GM23338 (cell line): ENCODE data around the gene RASSF10. TPM values are rescaled to one million over a fixed set of nuclear protein-coding genes. Genes with fewer than 3 reads are reported as not detected.

Experiments
- ATAC-seq: fragments of 200-7000 bp; cut with Tn5 transposase; 3 replicates; pipeline ENCODE4 v1.9.1; 2020
- DNase-seq: peaks from one replicate; pipeline ENCODE4 v3.0.0-alpha.2; 2015; ENCODE audit warnings: low spot score
- H2AFZ ChIP-seq: fragments of 200-600 bp; sonication (generic); 2 replicates; pipeline ENCODE4 v1.8.0; 2016; ENCODE audit warnings: antibody characterized with exemption, mild to moderate bottlenecking, moderate library complexity
- H3F3A ChIP-seq: fragments of 200-600 bp; sonication (generic); replicated peaks from 2 replicates; pipeline ENCODE4 v1.8.0; 2017; ENCODE audit warnings: antibody characterized with exemption, mixed run types, low read depth
- H3K27ac ChIP-seq: fragments of 200-600 bp; sonication (generic); 2 replicates; pipeline ENCODE4 v1.6.1; 2016; ENCODE audit warnings: low read depth
- H3K27me3 ChIP-seq: fragments of 200-600 bp; sonication (generic); 2 replicates; pipeline ENCODE4 v1.8.0; 2016; ENCODE audit warnings: mild to moderate bottlenecking, mixed run types, moderate library complexity; ENCODE audit not compliant: insufficient read depth
- H3K36me3 ChIP-seq: fragments of 200-600 bp; sonication (generic); 2 replicates; pipeline ENCODE4 v1.8.0; 2016; ENCODE audit warnings: mild to moderate bottlenecking; ENCODE audit not compliant: insufficient read depth
- H3K4me1 ChIP-seq: fragments of 200-600 bp; sonication (generic); 2 replicates; pipeline ENCODE4 v1.8.0; 2016; ENCODE audit warnings: mild to moderate bottlenecking, moderate library complexity; ENCODE audit not compliant: insufficient read depth
- H3K4me2 ChIP-seq: fragments of 200-600 bp; sonication (generic); 2 replicates; pipeline ENCODE4 v1.7.1; 2017; ENCODE audit warnings: mixed run types
- H3K4me3 ChIP-seq: fragments of 200-600 bp; sonication (generic); 2 replicates; pipeline ENCODE4 v1.6.1; 2016; ENCODE audit warnings: mixed run types
- H3K79me2 ChIP-seq: fragments of 200-600 bp; sonication (generic); replicated peaks from 2 replicates; pipeline ENCODE4 v1.8.0; 2017; ENCODE audit warnings: mild to moderate bottlenecking; ENCODE audit not compliant: insufficient read depth
- H3K9me2 ChIP-seq: fragments of 200-600 bp; sonication (generic); 2 replicates; pipeline ENCODE4 v1.8.0; 2017; ENCODE audit not compliant: insufficient read depth
- H4K20me1 ChIP-seq: fragments of 200-600 bp; sonication (generic); replicated peaks from 2 replicates; pipeline ENCODE4 v1.8.0; 2017; ENCODE audit warnings: mild to moderate bottlenecking; ENCODE audit not compliant: insufficient read depth
- H3K27ac Mint-ChIP-seq: 2 replicates; pipeline ENCODE4 v1.8.0; 2020; ENCODE audit warnings: inconsistent platforms, mild to moderate bottlenecking, moderate library complexity, mixed read lengths
- H3K27me3 Mint-ChIP-seq: 3 replicates; pipeline ENCODE4 v1.8.0; 2022; ENCODE audit warnings: low read depth, mild to moderate bottlenecking, moderate library complexity, mixed read lengths, inconsistent platforms; ENCODE audit not compliant: insufficient read depth, poor library complexity
- H3K36me3 Mint-ChIP-seq: 3 replicates; pipeline ENCODE4 v1.8.0; 2021; ENCODE audit warnings: low read depth, mild to moderate bottlenecking, inconsistent platforms, moderate library complexity, mixed read lengths
- H3K4me1 Mint-ChIP-seq: 3 replicates; pipeline ENCODE4 v1.8.0; 2020; ENCODE audit warnings: mild to moderate bottlenecking, inconsistent platforms, mixed read lengths
- H3K4me3 Mint-ChIP-seq: 3 replicates; pipeline ENCODE4 v1.8.0; 2021; ENCODE audit warnings: moderate library complexity, mild to moderate bottlenecking, inconsistent platforms, mixed read lengths
- H3K9me3 Mint-ChIP-seq: 3 replicates; pipeline ENCODE4 v1.8.0; 2020; ENCODE audit warnings: moderate library complexity, mild to moderate bottlenecking, inconsistent platforms, mixed read lengths
- CREB1 ChIP-seq: fragments of 250-450 bp; sonication (Bioruptor Pico); IDR thresholded peaks from 2 replicates; pipeline ENCODE4 v1.5.0; 2020; ENCODE audit warnings: low read depth, mild to moderate bottlenecking, moderate library complexity
- CTCF ChIP-seq, 2 experiments: fragments of 200-600 bp in 1 of 2; sonication (generic) in 1 of 2; conservative IDR thresholded peaks; 2 replicates each; pipeline versions ENCODE4 v1.5.1 to v1.6.1; 2016 to 2017; ENCODE audit warnings: antibody characterized with exemption in 2 of 2, low read depth in 2 of 2, mild to moderate bottlenecking in 2 of 2, moderate library complexity in 1 of 2
- EZH2 ChIP-seq: fragments of 200-600 bp; sonication (generic); IDR thresholded peaks from one replicate; pipeline ENCODE4 v1.8.0; 2017; ENCODE audit warnings: antibody characterized with exemption, mild to moderate bottlenecking, low read depth; ENCODE audit not compliant: unreplicated experiment
- EZH2phosphoT487 ChIP-seq: fragments of 200-600 bp; sonication (generic); IDR thresholded peaks from one replicate; pipeline ENCODE4 v1.8.1; 2018; ENCODE audit warnings: antibody characterized with exemption; ENCODE audit not compliant: unreplicated experiment
- NANOG ChIP-seq: IDR thresholded peaks from 2 replicates; pipeline ENCODE4 v1.6.1; 2016; ENCODE audit warnings: antibody characterized with exemption, borderline replicate concordance
- STAT1 ChIP-seq: IDR thresholded peaks from one replicate; pipeline ENCODE4 v1.6.1; 2016; ENCODE audit warnings: antibody characterized with exemption; ENCODE audit not compliant: unreplicated experiment
- ZNF114 ChIP-seq: fragments of 250-450 bp; sonication (Bioruptor Pico); IDR thresholded peaks from 2 replicates; pipeline ENCODE4 v1.5.0; 2020; ENCODE audit warnings: mild to moderate bottlenecking, moderate library complexity
- ZNF331 ChIP-seq: fragments of 250-450 bp; sonication (Bioruptor Pico); IDR thresholded peaks from 2 replicates; pipeline ENCODE4 v1.5.0; 2020; ENCODE audit warnings: low read depth, mild to moderate bottlenecking, moderate library complexity
- polyA plus RNA-seq: library from polyadenylated mRNA; unstranded; fragments of >200 nt; fragmentation: Nextera tagmentation; extraction: Ambion mirVana; gene quantifications from 2 replicates; pipeline ENCODE4 v1.2.1, GENCODE V29; 2016
- total RNA-seq: library from RNA; depleted of rRNA; stranded (reverse); fragments of >200 nt; shearing (Covaris generic); gene quantifications from 2 replicates; pipeline ENCODE4 v1.2.3, GENCODE V29; 2014

Gene RASSF10
- total and polyA plus RNA-seq, 2 experiments from 2014 or later, result 0.13 to 1.8 TPM

- no peaks in the 10 kb centered on the region for H3K4me1 ChIP-seq
- H3K27me3 Mint-ChIP-seq, result no peaks in the 10 kb centered on the region
- no peak overlapping the region for H3K27ac Mint-ChIP-seq
- H3K4me2 ChIP-seq, result no peak overlapping the region
- H3K27me3 ChIP-seq, result no peaks in the 10 kb centered on the region
- H3K9me2 ChIP-seq, result peaks cover 6% of the 10 kb centered on the region; the same call in 1 of the 2 replicates
- 0 out of 2 replicates have a peak overlapping the region, but pooled peaks have one; percentile 38 for H2AFZ ChIP-seq
- DNase-seq (no peak), ATAC-seq (no peak; the same call in 2 of the 3 replicates)
- H3K4me3 Mint-ChIP-seq, result no peak overlapping the region
- TF ChIP-seq CTCF (conservative IDR thresholded peaks at IDR 0.05; ENCODE audit: low read depth in 2 of 2) (no peak), EZH2phosphoT487 (no peak), ZNF114 (no peak), EZH2 (no peak)
- H3K4me1 Mint-ChIP-seq, result peaks cover 12% of the 10 kb centered on the region
- no peaks in the 10 kb centered on the region for H3K36me3 ChIP-seq
- H3K36me3 Mint-ChIP-seq, result 0 out of 3 replicates have a peak, but pooled peaks cover 2% of the 10 kb centered on the region
- H3K9me3 Mint-ChIP-seq, result peaks cover 3% of the 10 kb centered on the region; the same call in 2 of the 3 replicates
- no peaks in the 10 kb centered on the region for H3F3A ChIP-seq
- no peaks in the 10 kb centered on the region for H4K20me1 ChIP-seq
- no peaks in the 10 kb centered on the region for H3K79me2 ChIP-seq
- no peak overlapping the region for H3K27ac ChIP-seq
- no peak overlapping the region for H3K4me3 ChIP-seq
These were observed 43.0 kb downstream of the RASSF10 start for GRCh38 chr11:13052130-13052571.

GRCh38 chr11:13053255-13053917, 44.3 kb downstream of the RASSF10 start:
- no peak overlapping the region for H3K27ac ChIP-seq
- Mint-ChIP-seq H3K9me3 (peaks cover 3% of the 10 kb centered on the region; the same call in 2 of the 3 replicates), H3K36me3 (0 out of 3 replicates have a peak, but pooled peaks cover 2% of the 10 kb centered on the region), H3K4me3 (no peak overlapping the region), H3K27me3 (no peaks in the 10 kb centered on the region), H3K4me1 (peaks cover 12% of the 10 kb centered on the region), H3K27ac (no peak overlapping the region)
- H4K20me1 ChIP-seq, result no peaks in the 10 kb centered on the region
- no peak for DNase-seq
- H3K27me3 ChIP-seq, result no peaks in the 10 kb centered on the region
- no peak overlapping the region for H3K4me2 ChIP-seq
- no peaks in the 10 kb centered on the region for H3F3A ChIP-seq
- H3K9me2 ChIP-seq, result peaks cover 6% of the 10 kb centered on the region
- H3K36me3 ChIP-seq, result no peaks in the 10 kb centered on the region
- no peak for ATAC-seq
- no peaks in the 10 kb centered on the region for H3K79me2 ChIP-seq
- H3K4me3 ChIP-seq, result no peak overlapping the region
- no peak for TF ChIP-seq EZH2phosphoT487
- TF ChIP-seq CREB1 (CRISPR knock-in tag), result no peak
- H3K4me1 ChIP-seq, result no peaks in the 10 kb centered on the region
- peak overlapping the region; percentile 38; the same call in 1 of the 2 replicates for H2AFZ ChIP-seq

- peaks cover 8% of the 10 kb centered on the region for H3K9me2 ChIP-seq
- H3K36me3 ChIP-seq, result no peaks in the 10 kb centered on the region
- no peak overlapping the region for H3K27ac Mint-ChIP-seq
- no peaks in the 10 kb centered on the region for H3K4me1 ChIP-seq
- DNase-seq, result no peak
- peaks cover 12% of the 10 kb centered on the region for H3K4me1 Mint-ChIP-seq
- H3K4me2 ChIP-seq, result no peak overlapping the region
- no peaks in the 10 kb centered on the region for H3F3A ChIP-seq
- H4K20me1 ChIP-seq, result no peaks in the 10 kb centered on the region
- no peaks in the 10 kb centered on the region for H3K27me3 ChIP-seq
- H3K79me2 ChIP-seq, result no peaks in the 10 kb centered on the region
- peaks cover 3% of the 10 kb centered on the region; the same call in 2 of the 3 replicates for H3K9me3 Mint-ChIP-seq
- ATAC-seq, result no peak
- H3K36me3 Mint-ChIP-seq, result 0 out of 3 replicates have a peak, but pooled peaks cover 2% of the 10 kb centered on the region
- no peaks in the 10 kb centered on the region for H3K27me3 Mint-ChIP-seq
- no peak overlapping the region for H3K27ac ChIP-seq
- no peak overlapping the region for H3K4me3 Mint-ChIP-seq
- H2AFZ ChIP-seq, result no peak overlapping the region
- H3K4me3 ChIP-seq, result no peak overlapping the region
- no peak for TF ChIP-seq STAT1
- TF ChIP-seq EZH2phosphoT487, result no peak
- TF ChIP-seq NANOG, result no peak
- TF ChIP-seq ZNF331 (CRISPR knock-in tag), result no peak
- no peak for TF ChIP-seq CREB1 (CRISPR knock-in tag)
These were observed 45.2 kb downstream of the RASSF10 start for GRCh38 chr11:13054278-13054677.
